Umbilical cord (tissue), 2 donors: ENCODE results near the gene WDR7. TPM values are rescaled to one million over a fixed set of nuclear protein-coding genes. Genes with fewer than 3 reads are reported as not detected.

Experiments used
- DNase-seq: peaks from one replicate; pipeline ENCODE4 v3.0.0-alpha.2; 2015; ENCODE audit warnings: low spot score
- total RNA-seq: library from RNA; depleted of rRNA; stranded (reverse); fragments of >200 nt; gene quantifications from one replicate; pipeline ENCODE4 v1.2.3, GENCODE V29; 2014; ENCODE audit warnings: low replicate concordance; ENCODE audit not compliant: insufficient read depth

The WDR7 gene
- total RNA-seq, 1 donor from 2014 or later = 46.5 TPM

- DNase-seq = no peak
Observed at GRCh38 chr18:56935434-56936040, 284.4 kb downstream of the WDR7 start.

DNA sequence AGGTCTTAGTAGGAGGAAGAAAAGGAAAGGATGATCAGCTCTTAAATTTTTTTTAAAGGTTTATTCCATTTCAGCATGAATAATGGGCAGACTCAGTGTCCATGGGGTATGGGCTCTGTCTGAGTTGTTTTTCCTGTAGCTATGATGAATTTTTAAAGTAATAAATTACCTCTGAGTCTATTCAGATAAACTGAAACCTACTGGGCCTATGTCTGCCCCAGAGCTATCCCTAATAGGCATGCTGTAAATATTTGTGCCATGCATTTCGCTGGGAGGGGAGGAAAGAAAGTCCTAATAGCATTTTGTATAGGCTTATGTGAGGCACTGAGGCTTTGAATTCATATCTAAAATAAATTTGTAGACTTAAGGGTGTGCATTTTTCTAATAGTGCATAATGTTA lies 285.3 kb downstream of the WDR7 start:
- DNase-seq = no peak

DNA sequence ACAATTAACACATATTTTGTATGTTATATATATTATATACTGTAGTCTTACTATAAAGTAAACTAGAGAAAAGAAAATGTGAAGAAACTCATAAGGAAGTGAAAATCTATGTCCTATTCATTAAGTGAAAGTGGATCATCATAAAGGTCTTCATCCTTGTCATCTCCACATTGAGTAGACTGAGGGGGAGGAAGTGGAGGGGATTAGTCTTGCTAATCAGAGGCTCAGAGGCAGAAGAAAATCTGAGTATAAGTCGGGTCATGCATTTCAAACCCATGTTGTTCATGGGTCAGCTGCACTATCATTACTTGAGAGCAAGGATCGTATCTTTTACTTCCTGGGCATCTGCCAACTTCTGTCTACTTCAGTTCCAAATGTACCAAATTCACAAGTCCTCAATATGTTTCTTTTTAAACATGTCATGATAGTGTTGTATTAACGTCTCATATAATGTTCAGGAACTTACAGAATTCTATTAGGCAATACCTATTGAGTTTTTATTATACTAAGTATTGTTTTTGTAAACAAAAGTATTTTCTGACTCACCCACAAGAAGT lies 286.8 kb downstream of the WDR7 start:
- no peak for DNase-seq

DNA sequence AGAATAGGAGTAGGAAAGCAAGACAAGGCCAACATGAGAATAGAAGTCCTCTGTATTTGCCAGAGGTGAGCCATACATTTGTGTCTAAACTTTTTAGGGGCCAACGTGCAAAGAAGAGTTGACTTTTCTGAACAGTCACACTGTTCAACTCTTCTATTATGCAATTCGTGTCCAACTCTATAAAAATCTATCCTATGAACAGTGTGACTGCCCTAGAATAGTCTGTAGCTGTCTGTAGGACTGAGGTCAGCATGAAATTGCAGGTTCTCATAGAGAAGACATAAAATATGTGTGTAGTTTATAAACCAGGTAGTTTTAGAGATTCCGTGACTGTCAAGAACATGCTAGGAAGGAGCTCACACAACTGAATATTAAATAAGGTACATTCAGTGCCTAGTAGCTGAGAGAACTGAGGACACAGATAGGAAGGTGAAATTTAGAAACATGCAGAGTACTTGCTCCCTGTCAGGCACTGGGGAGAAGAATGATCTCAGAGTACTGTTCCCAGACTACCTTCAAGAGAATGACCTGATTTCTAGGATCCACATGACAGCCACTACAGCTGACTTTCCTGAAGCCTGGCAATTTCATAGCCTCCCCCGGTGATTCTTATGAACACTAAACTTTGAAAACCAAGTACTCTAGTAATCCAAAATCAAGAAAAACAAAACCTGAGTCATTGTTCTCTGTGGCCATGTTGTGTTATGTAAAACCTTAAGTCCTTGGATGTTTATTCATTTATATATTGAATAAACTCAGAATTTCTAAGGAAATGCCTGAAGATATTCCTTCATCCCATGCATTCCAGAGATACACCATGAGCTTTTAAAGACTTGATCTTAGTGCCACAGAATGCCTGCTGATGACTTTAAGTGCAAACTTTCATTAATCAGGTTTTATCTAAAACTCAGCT lies 294.3 kb downstream of the WDR7 start:
- no peak for DNase-seq

DNA sequence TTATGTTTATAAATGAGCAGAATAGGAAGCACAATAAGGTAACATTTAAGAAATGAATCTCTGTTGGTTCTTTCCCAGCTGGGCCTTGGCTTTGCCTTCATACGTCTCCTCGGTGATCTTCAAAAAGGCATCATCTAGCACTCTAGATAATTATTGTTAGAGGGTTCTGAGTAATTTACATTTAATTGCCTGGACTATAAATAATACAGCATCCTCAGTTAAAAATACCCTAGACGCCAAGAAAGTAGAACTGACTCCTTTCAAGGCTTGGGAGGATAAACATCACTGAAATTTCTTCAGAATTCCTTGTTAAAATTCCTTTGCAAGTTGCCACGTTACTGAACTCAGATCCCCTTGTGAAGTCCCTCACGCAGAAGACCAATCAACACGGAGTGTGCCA lies 296.1 kb downstream of the WDR7 start:
- no peak for DNase-seq

DNA sequence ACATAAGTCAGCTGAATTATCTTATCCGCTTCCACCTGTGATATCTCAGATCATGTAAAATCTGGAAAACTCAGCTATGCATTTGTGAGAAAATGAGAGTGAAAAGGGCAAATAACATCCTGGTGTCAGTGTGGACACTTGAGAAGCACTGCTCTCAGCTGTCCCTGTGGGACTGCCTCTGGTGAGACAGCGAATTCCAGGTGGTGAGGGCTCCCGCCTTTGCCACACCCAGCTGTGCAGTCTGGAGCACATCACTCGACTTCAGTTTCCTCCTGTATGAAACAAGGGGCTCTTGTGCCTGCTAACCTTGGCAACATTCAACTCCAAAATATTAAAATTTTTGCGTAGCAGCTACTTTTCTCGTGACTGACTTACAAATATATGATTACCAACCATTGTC lies 300.9 kb downstream of the WDR7 start:
- no peak for DNase-seq

DNA sequence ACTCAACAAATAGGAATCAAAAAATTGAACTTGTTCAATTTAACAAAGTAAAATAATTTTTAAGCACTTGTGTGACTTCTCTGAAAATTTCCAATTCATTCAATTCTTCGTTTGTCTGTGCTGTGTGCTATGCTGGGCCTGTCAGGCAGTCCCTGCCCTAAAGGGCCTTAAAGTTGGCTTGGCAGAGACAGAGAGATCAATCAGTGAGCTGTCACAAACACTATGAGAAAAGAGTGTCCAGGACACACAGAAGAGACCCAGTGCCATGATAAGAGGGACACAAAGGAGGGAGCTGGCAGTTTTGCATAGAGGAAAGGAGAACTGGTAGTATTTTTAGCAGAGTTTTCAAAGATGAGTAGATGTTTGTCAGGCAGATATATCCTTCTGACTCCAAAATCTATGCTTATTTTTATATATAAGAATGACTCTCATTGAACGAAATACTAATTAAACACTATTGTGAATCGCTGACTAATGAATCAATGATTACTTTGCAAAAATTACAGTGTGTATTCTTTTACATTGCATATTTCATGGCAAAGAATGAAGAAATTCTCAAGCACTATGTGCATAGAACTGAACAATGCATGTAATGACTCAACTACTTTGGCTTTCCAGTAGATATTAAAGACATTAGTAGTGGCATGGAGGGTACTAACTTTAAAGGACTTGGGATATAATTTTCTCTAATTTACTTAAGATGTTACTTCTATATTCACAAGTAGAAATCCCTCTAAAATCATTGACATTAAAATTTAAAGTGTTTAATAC lies 302.5 kb downstream of the WDR7 start:
- no peak for DNase-seq

DNA sequence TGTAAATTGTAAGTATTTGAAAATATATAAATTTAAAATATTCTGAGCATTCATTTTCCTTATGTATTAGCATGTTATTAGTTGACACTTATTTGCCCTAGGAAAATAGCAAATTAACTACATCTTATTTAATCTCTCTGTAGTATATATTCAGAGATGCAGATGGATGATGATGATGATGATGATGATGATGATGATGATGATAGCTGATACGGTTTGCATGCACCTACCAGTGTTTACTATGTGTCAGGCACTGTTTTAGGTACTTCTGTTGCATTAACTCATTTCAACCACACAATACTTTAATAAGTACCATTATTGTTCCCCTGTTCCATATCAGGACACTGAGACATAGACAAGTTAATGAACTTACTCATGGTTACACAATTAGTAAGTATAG lies 304.3 kb downstream of the WDR7 start:
- no peak for DNase-seq

DNA sequence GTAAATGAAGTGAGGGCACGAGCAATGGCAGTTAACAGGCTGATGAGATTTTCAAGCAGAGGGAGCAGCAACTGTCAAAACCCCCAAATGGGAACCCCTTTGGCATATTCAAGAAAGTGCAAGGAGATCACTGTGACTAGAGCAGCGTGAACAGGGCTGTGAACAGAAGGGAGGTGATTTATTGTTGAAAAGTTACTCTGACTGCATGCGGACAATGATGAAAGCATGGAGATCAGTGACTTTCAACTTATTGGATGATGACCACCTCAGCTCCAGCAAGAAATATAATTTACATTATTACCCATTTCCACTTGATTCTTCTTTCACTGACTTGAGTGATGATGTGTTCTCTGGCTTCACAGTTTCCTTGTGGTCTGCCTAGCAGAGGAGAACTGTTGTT lies 308.0 kb downstream of the WDR7 start:
- no peak for DNase-seq

DNA sequence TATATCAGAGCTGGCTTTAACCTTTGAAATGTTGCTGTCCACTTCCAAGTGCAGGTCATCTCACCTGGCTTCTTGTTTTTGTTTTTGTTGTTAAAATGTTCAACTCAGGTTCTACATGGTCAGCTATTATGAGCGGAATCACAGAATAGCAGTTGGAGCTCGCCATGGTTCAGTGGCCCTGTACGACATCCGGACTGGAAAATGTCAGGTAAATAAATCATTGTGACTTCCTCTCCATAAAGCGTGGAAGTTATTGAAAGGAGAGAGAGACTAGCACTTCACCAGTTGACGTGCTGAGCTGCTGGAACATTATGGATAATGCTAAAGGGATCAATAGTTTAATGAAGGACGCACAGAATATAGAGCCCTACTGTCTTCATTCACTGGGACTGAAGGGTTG lies 311.2 kb downstream of the WDR7 start:
- no peak for DNase-seq

- no peak for DNase-seq
Observed at GRCh38 chr18:56967035-56967434, 315.9 kb downstream of the WDR7 start.

GRCh38 chr18:56973487-56973886 lies 322.3 kb downstream of the WDR7 start:
- no peak for DNase-seq

- no peak for DNase-seq
Observed at GRCh38 chr18:56974141-56974540, 323.0 kb downstream of the WDR7 start.

DNA sequence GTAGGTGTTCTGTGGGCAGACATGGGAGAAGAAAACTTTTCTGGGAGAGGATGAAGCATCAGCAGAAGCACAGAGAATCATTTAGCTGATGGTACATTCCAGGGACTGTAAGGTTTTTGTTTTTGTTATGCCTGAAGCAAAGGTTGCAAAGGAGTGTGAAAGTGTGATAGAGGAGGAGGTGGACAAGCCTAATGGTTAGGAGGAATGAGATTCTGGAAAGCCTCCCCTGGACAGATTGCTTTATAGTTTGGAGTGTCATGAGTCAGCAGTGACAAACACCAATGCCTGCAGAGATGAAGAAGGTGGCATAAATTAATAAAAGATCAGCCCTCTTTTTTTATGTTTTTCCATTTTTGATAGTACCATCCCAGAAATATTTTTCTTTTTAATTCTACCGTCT lies 324.1 kb downstream of the WDR7 start:
- no peak for DNase-seq

DNA sequence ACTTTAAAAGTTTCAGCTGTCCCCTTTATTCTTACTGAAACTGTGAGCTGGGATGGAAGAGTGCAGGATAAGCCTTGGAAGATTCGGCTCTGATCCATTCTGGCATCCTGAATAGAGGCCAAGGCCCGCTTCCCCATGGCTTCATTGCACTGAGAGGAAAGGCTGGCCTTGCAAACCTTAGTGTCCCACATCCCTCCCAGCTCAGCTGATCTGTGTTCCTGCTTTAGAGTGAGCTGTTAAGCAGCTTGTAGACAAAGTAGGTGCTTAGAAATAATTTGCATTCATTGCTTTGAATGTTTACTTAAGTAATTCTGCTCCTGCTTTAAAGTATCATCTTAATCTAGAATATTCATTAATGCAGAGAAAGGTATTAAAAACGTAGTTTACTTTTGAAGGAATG lies 326.1 kb downstream of the WDR7 start:
- no peak for DNase-seq

- no peak for DNase-seq
Observed at GRCh38 chr18:56977771-56978170, 326.6 kb downstream of the WDR7 start.

GRCh38 chr18:56980151-56980550 lies 329.0 kb downstream of the WDR7 start:
- DNase-seq = no peak

DNA sequence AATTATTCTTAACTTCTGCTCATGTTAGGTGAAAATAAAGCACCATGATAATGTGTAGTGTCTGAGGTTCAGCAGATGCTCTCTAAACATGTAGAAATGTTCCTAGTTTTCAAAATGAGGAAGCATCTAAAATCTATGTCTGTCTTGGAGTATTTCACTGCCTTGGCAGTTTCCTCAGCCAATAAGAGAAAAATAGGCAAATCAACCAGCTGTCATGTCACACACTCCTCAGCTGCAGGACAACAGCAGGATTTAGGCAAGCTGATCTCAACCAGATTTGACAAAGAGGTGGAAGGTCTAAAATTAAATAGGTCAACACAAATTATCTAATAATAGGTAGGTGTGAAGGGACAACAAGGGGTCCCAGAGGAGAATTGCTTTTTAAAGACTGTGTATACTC lies 331.6 kb downstream of the WDR7 start:
- peak; percentile 18 for DNase-seq

DNA sequence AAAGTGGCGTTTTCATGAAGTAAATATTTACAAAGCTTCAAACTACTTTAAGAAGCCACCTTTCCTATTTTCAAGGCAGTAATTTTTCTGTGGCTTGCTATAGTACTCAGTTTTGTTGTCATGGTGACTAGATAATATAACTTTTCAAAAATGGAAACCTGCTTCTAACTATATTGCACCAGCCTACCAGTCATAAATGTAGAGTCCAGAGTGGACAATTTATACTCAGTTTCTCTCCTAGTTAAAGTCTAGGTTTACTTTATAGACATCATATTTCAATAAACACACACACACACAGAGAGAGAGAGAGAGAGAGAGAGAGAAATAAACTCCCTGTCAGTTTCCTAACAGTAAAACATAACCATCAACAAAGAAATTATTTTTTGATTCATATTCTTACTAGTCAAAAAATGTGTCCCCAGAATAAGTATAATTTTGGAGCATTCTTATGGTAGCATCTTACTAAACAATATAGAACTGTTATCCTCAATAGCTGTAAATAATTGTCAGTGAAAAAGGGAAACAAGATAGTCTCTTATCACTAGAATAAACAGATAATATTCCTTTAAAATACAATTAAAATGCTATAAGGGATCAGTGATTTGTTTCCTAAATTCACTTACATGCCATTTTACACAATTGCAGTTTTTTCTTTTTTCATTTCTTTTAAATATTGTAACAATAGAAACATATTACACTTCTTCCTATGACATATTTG lies 332.3 kb downstream of the WDR7 start:
- DNase-seq = no peak

DNA sequence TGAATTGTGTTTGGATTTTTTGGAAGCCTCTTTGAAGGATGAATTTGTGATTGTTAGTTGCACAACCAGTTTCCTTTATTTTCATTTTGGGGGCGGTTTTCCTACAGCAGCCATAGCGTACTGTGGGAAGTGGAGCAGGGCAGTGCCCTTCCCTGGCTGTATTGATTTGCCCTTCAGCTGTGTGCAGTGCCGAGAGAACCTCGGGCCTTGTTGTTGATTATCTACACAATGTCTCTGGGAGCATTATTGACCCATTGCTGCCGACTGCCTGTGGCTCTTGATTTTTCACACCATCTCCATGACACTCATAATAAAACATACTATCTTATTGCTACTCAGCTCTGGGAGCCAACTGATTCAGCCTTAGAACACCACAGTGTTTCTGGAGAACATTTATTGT lies 333.6 kb downstream of the WDR7 start:
- no peak for DNase-seq

DNA sequence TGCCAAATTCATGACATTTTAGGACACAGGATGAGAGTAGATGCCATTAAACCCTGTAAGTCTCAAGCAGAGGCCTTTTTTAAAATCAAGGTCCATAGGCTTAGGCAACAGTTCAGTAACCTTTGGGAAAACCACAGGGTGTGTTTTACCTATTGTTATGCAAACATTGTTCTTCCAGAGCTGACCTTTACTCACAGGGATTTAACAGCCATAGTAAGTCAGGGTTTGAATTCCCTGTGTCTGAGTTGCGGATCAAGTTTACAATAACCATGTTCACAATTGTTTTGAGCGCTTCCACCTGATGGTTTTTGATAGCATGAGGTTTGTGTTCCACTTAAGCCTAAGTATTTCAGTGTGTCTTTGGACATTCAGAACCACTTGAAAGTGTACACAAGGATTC lies 335.7 kb downstream of the WDR7 start:
- no peak for DNase-seq

DNA sequence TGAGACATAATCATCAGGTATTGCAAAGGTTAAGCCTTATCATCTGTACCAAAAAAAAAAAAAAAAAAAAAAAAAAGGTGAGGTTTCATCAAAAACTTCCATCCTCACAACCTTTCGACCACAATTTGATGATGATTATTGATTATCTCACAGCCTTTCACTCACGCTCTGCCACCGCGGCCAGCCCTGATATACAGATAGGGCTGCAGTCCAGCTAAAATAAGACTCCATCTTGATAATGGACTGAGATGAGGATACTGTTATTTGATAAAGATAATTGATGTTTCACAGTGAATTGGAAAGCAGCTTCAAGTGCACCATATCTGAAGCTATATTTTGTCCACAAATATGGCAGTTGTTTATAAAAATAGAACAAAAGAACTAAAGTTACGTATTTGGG lies 336.1 kb downstream of the WDR7 start:
- DNase-seq = no peak
